Endodermal cell (in vitro differentiated cells): Measurements from ENCODE around the gene HIGD1A. TPM values are rescaled to one million over a fixed set of nuclear protein-coding genes. Genes with fewer than 3 reads are reported as not detected.

Source experiments
- DNase-seq: peaks from one replicate; pipeline ENCODE4 v3.0.0-alpha.2; 2017
- H3K27ac ChIP-seq: 2 replicates; pipeline ENCODE4 v1.5.1; 2013; ENCODE audit warnings: mild to moderate bottlenecking, low read depth, low read length, moderate library complexity
- H3K27me3 ChIP-seq: 2 replicates; pipeline ENCODE4 v1.6.1; 2013; ENCODE audit warnings: mild to moderate bottlenecking, low read length, moderate library complexity; ENCODE audit not compliant: insufficient read depth, control insufficient read depth, poor library complexity, severe bottlenecking
- H3K36me3 ChIP-seq: 2 replicates; pipeline ENCODE4 v1.7.0; 2013; ENCODE audit warnings: mild to moderate bottlenecking, low read length, moderate library complexity; ENCODE audit not compliant: control insufficient read depth, insufficient read depth
- H3K4me1 ChIP-seq: one replicate; pipeline ENCODE4 v1.7.0; 2013; ENCODE audit warnings: low read length; ENCODE audit not compliant: control insufficient read depth, insufficient read depth
- H3K4me3 ChIP-seq: 2 replicates; pipeline ENCODE4 v1.5.1; 2013; ENCODE audit warnings: mild to moderate bottlenecking, low read length, moderate library complexity
- H3K9ac ChIP-seq: 2 replicates; pipeline ENCODE4 v1.6.1; 2013; ENCODE audit warnings: mild to moderate bottlenecking, low read length, moderate library complexity; ENCODE audit not compliant: poor library complexity, severe bottlenecking; ENCODE audit errors: extremely low read depth
- H3K9me3 ChIP-seq: 2 replicates; pipeline ENCODE4 v1.6.1; 2013; ENCODE audit warnings: mild to moderate bottlenecking, low read length, moderate library complexity; ENCODE audit not compliant: control insufficient read depth
- H3K27ac Mint-ChIP-seq: 2 replicates; pipeline ENCODE4 v1.8.0; 2020; ENCODE audit warnings: mixed read lengths
- H3K27me3 Mint-ChIP-seq: 2 replicates; pipeline ENCODE4 v1.8.0; 2021; ENCODE audit warnings: mild to moderate bottlenecking, mixed read lengths; ENCODE audit not compliant: insufficient read depth
- H3K36me3 Mint-ChIP-seq: 2 replicates; pipeline ENCODE4 v1.8.0; 2020; ENCODE audit warnings: low read depth, mixed read lengths
- H3K4me1 Mint-ChIP-seq: 2 replicates; pipeline ENCODE4 v1.8.0; 2020; ENCODE audit warnings: mixed read lengths
- H3K4me3 Mint-ChIP-seq: 2 replicates; pipeline ENCODE4 v1.8.0; 2020; ENCODE audit warnings: mild to moderate bottlenecking, moderate library complexity, mixed read lengths
- H3K9me3 Mint-ChIP-seq: 2 replicates; pipeline ENCODE4 v1.8.0; 2020; ENCODE audit warnings: mild to moderate bottlenecking, mixed read lengths
- WGBS, 2 experiments: methylation state at CpG; one replicate each; pipeline versions ENCODE4 v1.1.5 to v1.1.7; 2013; ENCODE audit warnings: missing lambda C conversion rate in 2 of 2, mixed read lengths in 1 of 2; ENCODE audit not compliant: insufficient coverage in 1 of 2, insufficient read length in 1 of 2; 5-methylcytosine and 5-hydroxymethylcytosine counted together
- total RNA-seq, 2 donors: library from RNA; stranded (reverse); fragmentation: NEBNext Ultra II Directional in 1 of 2; extraction: Animal tissue kit (Norgen Biotek cat#: 25700) in 1 of 2; gene quantifications; 2 replicates in 1 of 2; 3 replicates in 1 of 2; pipeline ENCODE4 v1.2.1, GENCODE V29; 2021
- TF ChIP-seq, protein P1 (sequence below): fragments of 200-600 bp; sonication (generic); conservative IDR thresholded peaks from 2 replicates; pipeline ENCODE4 v1.5.0; 2021; ENCODE audit warnings: antibody characterized with exemption, mild to moderate bottlenecking

HIGD1A gene
- total RNA-seq, 2 donors from 2014 or later: 116 to 121 TPM

DNA sequence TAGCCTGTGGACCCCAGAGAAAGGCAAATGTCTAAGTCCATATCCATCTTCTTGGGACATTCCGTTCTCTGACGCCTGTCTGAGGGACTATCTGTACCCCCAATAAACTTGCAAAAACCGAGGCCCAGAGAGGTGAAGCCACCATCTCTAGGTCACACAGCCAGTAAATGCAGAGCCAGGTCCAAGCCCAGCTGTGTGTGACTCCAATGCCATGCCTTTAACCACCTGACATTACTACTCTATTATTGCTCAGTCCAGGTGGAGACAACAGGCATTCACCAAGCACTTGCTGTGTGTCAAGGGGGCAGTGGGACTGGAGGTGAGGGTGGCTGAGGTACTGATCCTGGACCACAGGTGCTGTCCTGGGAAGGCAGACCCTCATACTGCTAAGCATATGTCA lies 46.0 kb upstream of the HIGD1A start:
- Mint-ChIP-seq H3K9me3 (no peaks in the 10 kb centered on the region), H3K4me3 (no peak overlapping the region), H3K27me3 (no peaks in the 10 kb centered on the region), H3K36me3 (no peaks in the 10 kb centered on the region), H3K4me1 (no peaks in the 10 kb centered on the region), H3K27ac (no peak overlapping the region)
- 91 to 100% methylated on average over 2 to 3 of the region's 3 CpGs for WGBS, 2 experiments
- H3K4me3 ChIP-seq: no peak overlapping the region
- no peaks in the 10 kb centered on the region for H3K36me3 ChIP-seq
- no peak overlapping the region for H3K27ac ChIP-seq
- TF ChIP-seq, protein P1, sequence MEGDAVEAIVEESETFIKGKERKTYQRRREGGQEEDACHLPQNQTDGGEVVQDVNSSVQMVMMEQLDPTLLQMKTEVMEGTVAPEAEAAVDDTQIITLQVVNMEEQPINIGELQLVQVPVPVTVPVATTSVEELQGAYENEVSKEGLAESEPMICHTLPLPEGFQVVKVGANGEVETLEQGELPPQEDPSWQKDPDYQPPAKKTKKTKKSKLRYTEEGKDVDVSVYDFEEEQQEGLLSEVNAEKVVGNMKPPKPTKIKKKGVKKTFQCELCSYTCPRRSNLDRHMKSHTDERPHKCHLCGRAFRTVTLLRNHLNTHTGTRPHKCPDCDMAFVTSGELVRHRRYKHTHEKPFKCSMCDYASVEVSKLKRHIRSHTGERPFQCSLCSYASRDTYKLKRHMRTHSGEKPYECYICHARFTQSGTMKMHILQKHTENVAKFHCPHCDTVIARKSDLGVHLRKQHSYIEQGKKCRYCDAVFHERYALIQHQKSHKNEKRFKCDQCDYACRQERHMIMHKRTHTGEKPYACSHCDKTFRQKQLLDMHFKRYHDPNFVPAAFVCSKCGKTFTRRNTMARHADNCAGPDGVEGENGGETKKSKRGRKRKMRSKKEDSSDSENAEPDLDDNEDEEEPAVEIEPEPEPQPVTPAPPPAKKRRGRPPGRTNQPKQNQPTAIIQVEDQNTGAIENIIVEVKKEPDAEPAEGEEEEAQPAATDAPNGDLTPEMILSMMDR: no peak
- H3K9me3 ChIP-seq: no peaks in the 10 kb centered on the region
- no peak for DNase-seq
- H3K4me1 ChIP-seq: no peaks in the 10 kb centered on the region
- H3K27me3 ChIP-seq: no peaks in the 10 kb centered on the region
- H3K9ac ChIP-seq: no peak overlapping the region

DNA sequence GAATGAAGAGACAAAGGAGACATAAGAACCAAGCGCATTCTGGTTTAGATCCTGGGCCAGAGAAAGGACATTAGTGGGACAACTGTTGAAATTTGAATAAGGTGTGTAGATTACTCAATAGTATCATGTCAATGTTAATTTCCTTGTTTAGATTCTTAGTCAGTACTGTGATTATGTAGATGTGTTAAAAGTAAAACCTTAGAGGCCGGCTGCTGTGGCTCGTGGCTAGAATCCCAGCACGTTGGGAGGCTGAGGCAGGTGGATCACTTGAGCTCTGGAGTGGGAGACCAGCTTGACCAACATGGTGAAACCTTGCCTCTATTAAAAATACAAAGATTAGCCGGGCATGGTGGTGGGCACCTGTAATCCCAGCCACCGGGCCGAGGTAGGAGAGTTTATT lies 44.7 kb upstream of the HIGD1A start:
- no peak overlapping the region for H3K27ac Mint-ChIP-seq
- TF ChIP-seq, protein P1: no peak

DNA sequence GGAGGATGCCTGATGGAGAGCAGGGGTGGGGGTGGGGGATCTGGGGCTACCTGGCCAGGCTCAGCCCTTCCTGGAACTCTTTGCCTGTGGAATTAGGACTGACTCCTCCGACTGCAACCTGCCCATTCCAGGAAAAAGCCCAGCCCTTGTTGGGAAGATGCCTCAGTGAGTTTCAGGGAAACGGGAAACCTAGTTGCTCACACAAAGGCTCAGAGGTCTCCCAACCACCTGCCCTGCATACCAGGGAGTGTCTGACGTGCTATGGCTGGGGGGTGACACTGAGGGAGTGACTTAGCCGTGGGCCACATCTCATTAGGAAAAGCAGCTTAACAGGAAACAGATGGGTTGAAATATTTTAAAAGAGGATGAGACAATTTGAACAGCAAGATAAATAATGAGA lies 43.4 kb upstream of the HIGD1A start:
- peaks cover 6% of the 10 kb centered on the region for H3K4me1 ChIP-seq
- Mint-ChIP-seq H3K4me1 (peaks cover 12% of the 10 kb centered on the region), H3K27ac (no peak overlapping the region), H3K9me3 (no peaks in the 10 kb centered on the region), H3K4me3 (no peak overlapping the region), H3K36me3 (no peaks in the 10 kb centered on the region), H3K27me3 (no peaks in the 10 kb centered on the region)
- H3K27me3 ChIP-seq: no peaks in the 10 kb centered on the region
- H3K27ac ChIP-seq: no peak overlapping the region
- WGBS, 2 experiments: 84 to 100% methylated on average over 2 to 4 of the region's 4 CpGs
- H3K9me3 ChIP-seq: no peaks in the 10 kb centered on the region
- DNase-seq: no peak
- H3K4me3 ChIP-seq: no peak overlapping the region
- no peak overlapping the region for H3K9ac ChIP-seq
- TF ChIP-seq, protein P1: no peak
- no peaks in the 10 kb centered on the region for H3K36me3 ChIP-seq

More for the DNA sequence above, 44.7 kb upstream of the HIGD1A start:
- Histone ChIP-seq H3K27me3 (no peaks in the 10 kb centered on the region), H3K4me1 (peaks cover 6% of the 10 kb centered on the region), H3K4me3 (no peak overlapping the region), H3K27ac (no peak overlapping the region), H3K9me3 (no peaks in the 10 kb centered on the region), H3K9ac (no peak overlapping the region), H3K36me3 (no peaks in the 10 kb centered on the region)
- Mint-ChIP-seq H3K4me1 (peaks cover 7% of the 10 kb centered on the region), H3K9me3 (no peaks in the 10 kb centered on the region), H3K27me3 (no peaks in the 10 kb centered on the region), H3K4me3 (no peak overlapping the region), H3K36me3 (no peaks in the 10 kb centered on the region)
- WGBS, 2 experiments: 88 to 94% methylated on average over 7 of the region's 7 CpGs
- no peak for DNase-seq
